HL-60 (cell line): Measurements from ENCODE around the gene MINPP1.

Experiments
- DNase-seq, 2 experiments: peaks; one replicate each; pipeline ENCODE4 v3.0.0-alpha.2; 2010 to 2020; ENCODE audit warnings: low read depth in 1 of 2, low spot score in 1 of 2
- H3K27ac ChIP-seq: fragments of 250-450 bp; sonication (Bioruptor Pico); replicated peaks from 2 replicates; pipeline ENCODE4 v1.5.1; 2020; ENCODE audit warnings: mild to moderate bottlenecking, moderate library complexity
- H3K27me3 ChIP-seq: fragments of 250-450 bp; sonication (Bioruptor Pico); 2 replicates; pipeline ENCODE4 v1.5.1; 2021; ENCODE audit warnings: mild to moderate bottlenecking, moderate library complexity; ENCODE audit not compliant: insufficient read depth, poor library complexity, severe bottlenecking
- H3K4me3 ChIP-seq: replicated peaks from 2 replicates; pipeline ENCODE4 v1.5.1; 2011; ENCODE audit warnings: mild to moderate bottlenecking, control low read depth, low read length; ENCODE audit not compliant: insufficient read depth
- CTCF ChIP-seq: IDR thresholded peaks from one replicate; pipeline ENCODE4 v1.5.1; 2011; ENCODE audit warnings: low read length, control low read depth, inconsistent platforms; ENCODE audit not compliant: insufficient read depth
- GABPA ChIP-seq: IDR thresholded peaks from 2 replicates; pipeline ENCODE4 v1.6.1; 2012; ENCODE audit warnings: low read depth
- POLR2AphosphoS5 ChIP-seq: IDR thresholded peaks from 2 replicates; pipeline ENCODE4 v1.6.1; 2012; ENCODE audit warnings: low read depth
- SPI1 ChIP-seq: IDR thresholded peaks from 2 replicates; pipeline ENCODE4 v1.6.1; 2012; ENCODE audit warnings: low read depth, mild to moderate bottlenecking, borderline replicate concordance
- TF ChIP-seq, protein P1 (sequence below): IDR thresholded peaks from 2 replicates; pipeline ENCODE4 v1.6.1; 2012; ENCODE audit warnings: low read depth; ENCODE audit not compliant: insufficient replicate concordance

Gene MINPP1

DNA sequence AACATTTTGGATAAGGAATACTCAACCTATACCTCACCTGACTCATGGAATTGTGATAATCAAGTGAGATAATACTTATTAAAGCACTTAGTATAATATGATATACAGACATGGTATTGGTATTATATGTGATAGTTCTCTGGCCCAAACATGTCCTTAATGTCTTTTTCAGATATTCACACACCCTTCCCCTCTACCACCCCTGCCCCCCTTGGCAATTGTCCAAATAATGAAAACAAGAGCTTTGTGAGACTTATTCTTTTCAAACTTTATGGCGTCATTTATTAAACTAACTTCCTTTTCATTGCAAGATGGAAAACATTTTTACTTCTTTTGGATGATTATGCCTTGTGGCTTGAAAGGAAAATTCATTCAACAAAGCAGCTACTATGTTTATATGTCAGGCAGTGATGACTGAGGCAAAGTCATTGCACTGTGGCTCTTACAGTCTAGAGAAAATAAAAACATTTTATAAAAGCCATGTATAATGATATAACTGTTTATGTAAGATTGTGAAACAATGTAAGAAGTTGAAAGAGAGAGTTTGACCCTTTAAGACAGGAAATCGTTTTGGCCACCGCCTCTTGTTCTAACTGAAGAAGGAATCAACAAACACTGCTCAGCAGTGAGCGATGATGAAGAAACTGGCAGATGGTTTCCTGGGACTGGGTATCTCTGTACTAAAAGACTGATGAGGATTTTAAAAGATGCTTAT lies 27.4 kb downstream of the MINPP1 start:
- H3K27ac ChIP-seq, result no peak overlapping the region
- H3K4me3 ChIP-seq, result no peak overlapping the region
- TF ChIP-seq, protein P1, sequence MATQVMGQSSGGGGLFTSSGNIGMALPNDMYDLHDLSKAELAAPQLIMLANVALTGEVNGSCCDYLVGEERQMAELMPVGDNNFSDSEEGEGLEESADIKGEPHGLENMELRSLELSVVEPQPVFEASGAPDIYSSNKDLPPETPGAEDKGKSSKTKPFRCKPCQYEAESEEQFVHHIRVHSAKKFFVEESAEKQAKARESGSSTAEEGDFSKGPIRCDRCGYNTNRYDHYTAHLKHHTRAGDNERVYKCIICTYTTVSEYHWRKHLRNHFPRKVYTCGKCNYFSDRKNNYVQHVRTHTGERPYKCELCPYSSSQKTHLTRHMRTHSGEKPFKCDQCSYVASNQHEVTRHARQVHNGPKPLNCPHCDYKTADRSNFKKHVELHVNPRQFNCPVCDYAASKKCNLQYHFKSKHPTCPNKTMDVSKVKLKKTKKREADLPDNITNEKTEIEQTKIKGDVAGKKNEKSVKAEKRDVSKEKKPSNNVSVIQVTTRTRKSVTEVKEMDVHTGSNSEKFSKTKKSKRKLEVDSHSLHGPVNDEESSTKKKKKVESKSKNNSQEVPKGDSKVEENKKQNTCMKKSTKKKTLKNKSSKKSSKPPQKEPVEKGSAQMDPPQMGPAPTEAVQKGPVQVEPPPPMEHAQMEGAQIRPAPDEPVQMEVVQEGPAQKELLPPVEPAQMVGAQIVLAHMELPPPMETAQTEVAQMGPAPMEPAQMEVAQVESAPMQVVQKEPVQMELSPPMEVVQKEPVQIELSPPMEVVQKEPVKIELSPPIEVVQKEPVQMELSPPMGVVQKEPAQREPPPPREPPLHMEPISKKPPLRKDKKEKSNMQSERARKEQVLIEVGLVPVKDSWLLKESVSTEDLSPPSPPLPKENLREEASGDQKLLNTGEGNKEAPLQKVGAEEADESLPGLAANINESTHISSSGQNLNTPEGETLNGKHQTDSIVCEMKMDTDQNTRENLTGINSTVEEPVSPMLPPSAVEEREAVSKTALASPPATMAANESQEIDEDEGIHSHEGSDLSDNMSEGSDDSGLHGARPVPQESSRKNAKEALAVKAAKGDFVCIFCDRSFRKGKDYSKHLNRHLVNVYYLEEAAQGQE, result no peak
- TF ChIP-seq POLR2AphosphoS5 (no peak), GABPA (no peak), CTCF (no peak), SPI1 (no peak)
- H3K27me3 ChIP-seq, result no peaks in the 10 kb centered on the region
- no peak for DNase-seq

GRCh38 chr10:87532696-87533095 lies 28.0 kb downstream of the MINPP1 start:
- Histone ChIP-seq H3K4me3 (no peak overlapping the region), H3K27me3 (no peaks in the 10 kb centered on the region), H3K27ac (no peak overlapping the region)

DNA sequence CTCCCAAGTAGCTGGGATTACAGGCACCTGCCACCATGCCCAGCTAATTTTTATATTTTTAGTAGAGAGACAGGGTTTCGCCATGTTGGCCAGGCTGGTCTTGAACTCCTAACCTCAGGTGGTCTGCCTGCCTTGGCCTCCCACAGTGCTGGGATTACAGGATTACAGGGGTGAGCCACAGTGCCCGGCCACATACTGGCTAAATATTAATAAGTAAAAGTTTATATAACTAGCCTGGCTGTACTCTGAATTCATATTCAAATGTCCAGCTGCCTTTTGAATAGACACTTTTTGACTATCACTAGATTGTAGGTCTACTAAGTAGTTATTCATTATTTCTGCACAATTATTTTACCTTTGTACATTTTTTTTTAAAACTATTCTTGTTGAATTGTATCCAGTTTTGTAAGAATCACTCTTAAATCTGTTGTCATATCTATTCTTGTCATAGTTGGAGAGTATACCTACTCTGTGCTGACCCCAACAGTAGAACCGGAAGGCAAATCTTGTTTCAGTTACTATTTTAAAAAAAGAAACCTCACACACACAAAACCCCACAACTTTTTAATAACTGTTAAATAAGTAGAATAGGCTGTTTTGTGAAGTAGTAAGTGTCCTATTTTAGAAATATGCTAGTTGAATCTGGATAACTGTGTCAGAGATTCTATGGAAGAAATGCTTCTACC lies 29.6 kb downstream of the MINPP1 start:
- DNase-seq, result no peak
- no peak overlapping the region for H3K4me3 ChIP-seq
- H3K27ac ChIP-seq, result no peak overlapping the region
- no peaks in the 10 kb centered on the region for H3K27me3 ChIP-seq
- TF ChIP-seq CTCF (no peak), GABPA (no peak), POLR2AphosphoS5 (no peak), SPI1 (no peak)
- TF ChIP-seq, protein P1, result no peak

More at GRCh38 chr10:87532696-87533095, 28.0 kb downstream of the MINPP1 start:
- no peak for DNase-seq
- TF ChIP-seq SPI1, result no peak
- no peak for TF ChIP-seq GABPA
- TF ChIP-seq, protein P1, result no peak
- no peak for TF ChIP-seq CTCF
- TF ChIP-seq POLR2AphosphoS5, result no peak
